GM19099 (cell line): ENCODE results near the gene CST2.

Experiments used
- POLR2A ChIP-seq: IDR thresholded peaks from 3 replicates; pipeline ENCODE4 v1.6.1; 2011; ENCODE audit warnings: low read depth; ENCODE audit not compliant: insufficient read length; ENCODE audit errors: extremely low read depth

Gene CST2, protein sequence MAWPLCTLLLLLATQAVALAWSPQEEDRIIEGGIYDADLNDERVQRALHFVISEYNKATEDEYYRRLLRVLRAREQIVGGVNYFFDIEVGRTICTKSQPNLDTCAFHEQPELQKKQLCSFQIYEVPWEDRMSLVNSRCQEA

DNA sequence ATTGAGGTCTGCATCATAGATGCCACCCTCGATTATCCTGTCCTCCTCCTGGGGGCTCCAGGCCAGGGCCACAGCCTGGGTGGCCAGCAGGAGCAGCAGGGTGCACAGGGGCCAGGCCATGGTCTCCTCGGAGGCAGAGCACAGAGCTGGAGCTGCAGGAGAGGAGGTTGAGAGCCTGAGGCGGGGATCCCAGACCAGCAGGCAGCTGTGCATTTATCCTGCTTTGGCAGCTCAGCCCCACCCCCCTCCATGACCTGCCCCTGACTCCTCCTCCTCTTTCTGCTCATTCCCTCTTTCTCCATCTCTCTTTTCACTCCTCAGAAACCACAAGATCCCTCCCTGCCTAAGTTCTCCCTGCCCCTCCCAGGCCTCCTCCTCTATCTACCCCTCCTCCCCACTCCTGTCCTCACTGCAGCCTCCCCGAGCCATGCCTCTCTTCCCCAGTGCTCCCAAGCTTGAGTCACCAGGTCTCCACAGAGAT, at the start of gene CST2:
Gene CST2, minus strand, starts transcription at position 189 of the 481 bp plus-strand sequence. Its CDS starts 69 bp downstream, at position 120.
- no peak for TF ChIP-seq POLR2A

DNA sequence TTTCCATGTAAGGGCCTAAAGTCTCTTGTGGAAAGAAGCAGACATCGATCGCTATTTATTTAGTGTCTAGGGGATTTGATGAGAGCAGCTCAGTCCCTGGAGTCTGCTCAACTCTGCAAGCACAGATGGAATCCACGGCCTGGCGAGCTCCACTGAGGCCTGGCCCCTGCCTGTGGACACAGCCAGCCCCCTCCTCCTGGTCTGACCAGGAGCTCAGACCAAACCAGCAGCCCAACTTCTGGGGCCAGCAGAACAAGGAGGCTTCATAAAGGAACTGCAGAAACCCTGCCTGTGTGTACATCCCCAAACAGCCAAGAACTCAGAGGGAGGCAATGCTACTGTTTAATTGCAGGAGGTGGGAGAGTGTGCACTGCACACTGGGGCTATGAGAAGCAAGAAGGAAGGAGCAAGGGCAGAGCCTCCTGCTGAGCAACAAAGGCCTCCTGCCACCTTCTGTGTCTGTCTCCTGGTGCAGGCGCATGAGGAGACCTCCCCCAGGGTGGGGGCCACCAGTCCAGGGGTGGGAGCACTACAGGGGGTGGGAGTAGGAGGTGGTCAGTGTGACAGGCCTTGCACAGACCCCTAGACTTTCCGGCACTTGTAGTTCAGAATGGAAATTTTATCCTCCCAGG, 49.2 kb upstream of the CST2 start:
- no peak for TF ChIP-seq POLR2A

DNA sequence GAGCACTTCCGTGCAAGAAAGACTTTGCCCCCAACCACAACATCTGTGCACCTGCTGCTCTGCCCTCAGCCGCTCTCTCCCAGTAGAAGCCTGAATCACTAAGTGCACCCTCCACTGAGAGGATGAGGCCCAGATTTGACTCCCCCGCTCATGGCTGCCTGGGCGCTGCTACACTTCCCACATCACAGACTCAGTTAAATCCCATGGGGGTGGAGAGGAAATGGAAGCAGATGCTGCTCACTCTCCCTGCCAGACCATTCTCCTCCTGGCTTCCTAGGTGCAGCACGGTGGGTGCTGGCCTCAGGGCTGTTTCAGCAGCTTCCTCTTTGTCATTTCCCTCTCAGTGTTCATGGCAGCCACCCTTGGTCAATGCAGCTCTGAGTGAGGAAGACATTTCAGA, 48.2 kb upstream of the CST2 start:
- no peak for TF ChIP-seq POLR2A

DNA sequence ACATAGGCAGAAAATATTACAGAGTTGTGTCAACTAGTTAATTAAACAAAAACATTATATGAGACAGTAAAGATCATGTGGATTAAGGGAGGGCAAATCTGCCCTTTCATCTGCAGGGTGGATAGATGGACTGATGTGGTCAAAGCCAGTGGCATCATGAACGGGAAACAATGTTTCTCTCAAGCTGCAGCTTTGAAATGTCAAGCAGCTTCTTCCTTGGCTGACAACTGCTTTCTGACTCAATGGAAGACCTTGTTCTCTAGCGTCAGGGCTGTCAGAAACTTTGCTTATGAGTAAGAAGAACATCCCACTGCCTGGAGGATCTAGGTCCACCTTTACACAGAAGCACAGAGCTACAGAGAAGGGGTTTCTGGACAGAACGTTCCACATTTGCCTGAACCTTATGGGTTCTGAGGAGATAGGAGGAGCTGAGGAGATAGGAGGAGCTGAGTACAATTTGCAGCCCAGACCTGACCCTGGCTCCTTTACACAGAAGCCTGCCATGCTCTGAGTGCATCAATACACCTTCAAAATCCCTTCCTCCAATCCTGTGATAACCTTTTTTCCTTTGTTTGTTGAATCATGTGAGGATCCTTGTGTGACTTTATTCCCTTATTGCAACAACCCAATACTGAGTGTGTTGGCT, 47.0 kb upstream of the CST2 start:
- TF ChIP-seq POLR2A = no peak

DNA sequence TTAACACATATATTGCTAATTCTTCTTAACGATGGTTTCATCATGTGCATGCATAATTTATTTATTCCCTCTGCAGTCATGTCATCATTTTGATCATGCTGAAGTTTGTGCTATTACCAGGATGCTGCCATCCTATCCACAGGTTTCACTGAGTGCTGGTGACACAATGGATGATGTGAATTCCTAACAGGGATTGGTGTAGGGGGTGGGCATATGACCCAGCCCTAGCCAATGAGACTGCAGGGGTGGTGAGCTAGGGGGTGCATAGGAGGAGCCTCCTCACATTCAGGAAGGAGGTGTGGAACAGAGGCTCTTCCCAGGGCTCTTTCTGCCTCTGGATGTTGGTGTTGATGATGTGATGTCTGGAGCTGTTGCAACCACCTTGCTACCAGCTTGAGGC, 45.5 kb upstream of the CST2 start:
- no peak for TF ChIP-seq POLR2A

DNA sequence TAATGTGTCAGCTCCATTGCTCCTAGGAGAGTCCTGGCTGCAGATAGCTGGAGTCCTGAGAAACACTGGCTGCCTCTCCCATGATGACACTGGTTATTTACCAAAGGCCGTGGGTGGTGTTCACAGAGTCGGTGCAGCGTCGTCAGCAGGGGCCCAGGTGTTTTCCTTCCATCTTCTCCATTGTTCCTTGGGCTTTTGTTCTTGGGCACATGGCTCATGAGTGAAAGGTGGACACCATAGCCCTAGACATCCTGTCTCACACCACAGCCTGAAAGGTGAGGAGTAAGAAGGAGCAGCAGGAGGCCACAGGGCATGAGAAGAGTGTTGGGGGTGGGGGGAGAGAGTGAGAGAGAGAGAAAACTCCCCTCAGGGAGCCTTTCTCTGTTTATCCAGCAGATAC, 43.9 kb upstream of the CST2 start:
- no peak for TF ChIP-seq POLR2A

DNA sequence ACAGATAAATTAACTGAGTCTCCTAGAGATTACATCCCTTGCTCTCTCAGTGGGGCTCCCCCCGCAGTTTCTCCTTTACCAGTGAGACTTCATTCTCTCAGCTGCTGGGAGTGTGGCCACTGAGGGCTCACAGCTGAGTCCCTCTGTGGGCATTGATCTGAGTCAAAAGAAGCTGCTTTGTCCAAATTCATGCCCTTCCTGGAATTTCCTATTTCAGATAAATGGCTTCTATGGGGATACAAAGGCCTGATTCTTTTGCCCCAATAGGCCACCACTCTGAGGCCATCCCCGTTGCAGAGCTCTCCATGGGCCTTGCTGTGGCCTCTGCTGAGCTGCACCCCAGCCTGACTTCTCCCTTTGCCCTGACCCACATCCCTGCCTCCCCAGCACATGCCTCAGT, 43.0 kb upstream of the CST2 start:
- TF ChIP-seq POLR2A = no peak

DNA sequence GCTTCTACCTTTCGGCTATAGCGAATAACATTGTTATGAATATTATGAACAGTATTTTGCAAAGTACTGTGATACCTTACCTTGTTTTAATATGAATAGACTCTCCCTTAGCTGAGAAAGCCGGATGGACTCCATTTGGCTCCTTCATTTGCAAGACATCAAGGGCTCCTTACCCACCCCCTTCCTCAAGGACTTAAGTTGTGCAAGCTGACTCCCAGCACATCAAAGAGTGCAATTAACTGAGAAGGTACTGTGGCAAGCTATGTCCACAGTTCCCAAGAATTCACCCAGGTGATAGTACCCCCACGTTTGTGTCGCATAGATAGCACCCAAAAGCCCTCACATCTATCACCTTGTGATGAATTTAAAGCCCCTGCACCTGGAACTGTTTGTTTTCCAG, 41.8 kb upstream of the CST2 start:
- no peak for TF ChIP-seq POLR2A

DNA sequence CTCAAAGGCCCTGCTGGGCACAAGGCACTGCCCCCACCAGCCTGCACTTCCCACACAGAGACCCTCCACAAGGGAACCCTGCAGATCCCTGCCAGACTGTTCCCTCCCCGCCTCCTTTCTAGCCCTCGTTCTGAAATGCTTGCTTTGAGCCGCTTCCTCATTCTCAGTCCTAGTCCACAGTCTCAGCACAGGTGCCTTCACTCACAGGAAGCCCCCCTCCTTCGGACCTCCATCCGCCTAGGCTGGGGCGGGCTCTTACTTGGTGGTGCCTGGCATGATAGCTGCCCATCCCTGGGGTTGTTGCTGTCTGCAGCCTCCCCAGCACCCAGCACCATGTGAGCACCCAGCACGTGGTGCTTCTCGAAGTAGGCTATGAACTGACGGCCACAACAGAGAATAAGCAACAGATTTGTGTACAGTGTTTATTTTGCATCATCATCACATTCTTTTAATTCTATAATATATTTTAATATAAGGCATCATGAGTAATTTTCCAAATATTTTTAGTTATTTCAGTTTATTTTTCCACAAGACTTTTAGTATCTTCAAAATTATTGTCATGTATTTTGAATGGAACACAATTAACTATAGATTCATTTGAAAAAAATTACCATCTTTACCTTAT, 40.7 kb upstream of the CST2 start:
- TF ChIP-seq POLR2A = no peak

DNA sequence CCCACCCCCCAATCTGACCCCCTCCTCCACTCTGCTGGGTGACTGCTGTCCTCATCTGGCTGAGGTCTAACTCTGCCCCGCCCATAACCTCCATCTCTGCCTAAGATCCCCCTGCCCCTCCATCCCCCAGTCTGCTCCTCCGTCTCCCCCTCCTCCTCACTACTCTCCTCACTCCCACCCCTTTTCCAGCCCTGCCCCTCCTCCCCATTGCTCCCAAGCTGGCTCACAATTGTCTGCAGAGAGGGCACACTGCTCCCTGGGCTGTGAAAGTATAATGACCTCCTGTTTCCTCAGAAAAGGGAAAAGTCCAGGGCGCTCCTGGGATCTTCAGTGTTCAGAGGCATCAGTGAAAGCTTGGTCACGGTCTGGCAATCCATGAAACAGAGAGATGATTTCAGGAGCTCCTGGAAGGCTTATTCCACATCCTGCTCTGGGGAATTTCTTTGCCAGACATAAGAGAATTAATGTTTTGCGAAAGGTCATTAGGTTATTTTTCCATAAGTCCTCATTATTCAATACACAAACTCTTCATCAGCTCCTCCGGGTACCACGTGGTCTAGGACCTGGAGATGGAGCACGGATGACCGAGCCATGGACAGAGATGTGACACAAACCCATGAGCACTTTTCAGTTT, 31.6 kb upstream of the CST2 start:
- no peak for TF ChIP-seq POLR2A

DNA sequence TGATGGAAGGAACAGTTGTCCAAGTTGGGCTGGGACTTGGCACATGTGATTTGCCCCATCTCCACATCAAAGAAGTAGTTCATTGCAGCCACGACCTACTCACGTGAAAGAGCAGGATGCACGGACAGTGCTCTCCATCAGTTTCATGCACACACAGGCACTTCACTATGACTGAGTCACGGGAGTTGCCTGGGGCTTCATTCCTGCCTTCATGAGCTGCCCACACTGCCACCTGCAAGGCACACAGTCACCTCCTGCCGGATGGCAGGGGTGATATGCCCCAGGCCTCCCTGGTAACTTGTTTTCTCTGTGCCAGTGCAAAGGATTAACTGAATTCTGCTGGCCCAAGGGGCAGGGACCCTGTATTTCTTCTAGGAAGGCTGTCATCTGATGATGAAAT, 30.2 kb upstream of the CST2 start:
- TF ChIP-seq POLR2A = no peak

DNA sequence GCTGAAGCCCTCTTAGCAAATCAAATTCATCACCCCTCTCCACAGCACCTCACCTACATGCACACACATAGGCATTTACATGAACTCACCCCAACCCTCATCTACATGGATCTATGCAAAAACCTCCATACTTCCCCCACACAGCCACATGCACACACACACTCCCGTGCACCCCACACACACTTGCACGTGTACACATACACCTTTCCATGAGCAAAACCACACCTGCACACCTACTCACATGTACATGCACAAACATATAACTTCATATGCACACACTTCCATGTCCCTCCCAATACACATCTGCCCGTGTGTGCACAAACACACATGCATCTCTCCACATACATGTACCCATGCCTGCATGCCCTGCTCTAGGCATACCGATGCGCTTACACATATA, 29.7 kb upstream of the CST2 start:
- TF ChIP-seq POLR2A = no peak

DNA sequence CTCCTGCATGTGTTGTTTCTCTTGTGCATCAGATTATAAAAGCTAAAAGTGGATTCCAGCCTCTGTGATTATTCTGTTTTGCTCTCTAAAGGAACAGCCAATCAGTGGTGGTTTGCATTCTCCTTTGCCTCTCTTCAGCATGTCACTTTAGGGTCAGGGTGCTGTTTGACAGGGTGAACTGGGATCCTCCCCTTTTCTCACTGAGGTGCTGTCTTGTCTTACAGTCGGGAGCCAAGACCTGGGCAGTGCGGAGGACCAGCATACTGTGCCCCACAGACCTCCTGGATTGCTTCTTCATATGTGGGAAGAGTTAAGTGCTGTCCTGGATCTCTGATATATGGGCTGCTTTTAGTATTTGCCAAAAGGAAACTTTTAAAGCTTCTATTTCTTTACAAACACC, 15.2 kb upstream of the CST2 start:
- no peak for TF ChIP-seq POLR2A

DNA sequence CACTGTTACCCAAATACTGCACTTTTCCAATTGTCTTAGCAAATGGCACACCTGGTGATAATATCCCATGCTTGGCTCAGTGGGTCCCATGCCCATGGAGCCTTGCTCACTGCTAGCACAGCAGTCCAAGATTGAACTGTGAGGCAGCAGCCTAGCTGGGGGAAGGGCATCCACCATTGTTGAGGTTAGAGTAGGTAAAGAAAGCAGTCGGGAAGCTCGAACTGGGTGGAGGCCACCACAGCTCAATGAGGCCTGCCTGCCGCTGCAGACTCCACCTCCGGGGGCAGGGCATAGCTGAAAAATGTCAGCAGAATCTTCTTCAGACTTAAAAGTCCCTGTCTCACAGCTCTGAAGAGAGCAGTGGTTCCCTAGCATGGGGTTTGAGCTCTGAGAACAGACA, 9.2 kb upstream of the CST2 start:
- TF ChIP-seq POLR2A = no peak

DNA sequence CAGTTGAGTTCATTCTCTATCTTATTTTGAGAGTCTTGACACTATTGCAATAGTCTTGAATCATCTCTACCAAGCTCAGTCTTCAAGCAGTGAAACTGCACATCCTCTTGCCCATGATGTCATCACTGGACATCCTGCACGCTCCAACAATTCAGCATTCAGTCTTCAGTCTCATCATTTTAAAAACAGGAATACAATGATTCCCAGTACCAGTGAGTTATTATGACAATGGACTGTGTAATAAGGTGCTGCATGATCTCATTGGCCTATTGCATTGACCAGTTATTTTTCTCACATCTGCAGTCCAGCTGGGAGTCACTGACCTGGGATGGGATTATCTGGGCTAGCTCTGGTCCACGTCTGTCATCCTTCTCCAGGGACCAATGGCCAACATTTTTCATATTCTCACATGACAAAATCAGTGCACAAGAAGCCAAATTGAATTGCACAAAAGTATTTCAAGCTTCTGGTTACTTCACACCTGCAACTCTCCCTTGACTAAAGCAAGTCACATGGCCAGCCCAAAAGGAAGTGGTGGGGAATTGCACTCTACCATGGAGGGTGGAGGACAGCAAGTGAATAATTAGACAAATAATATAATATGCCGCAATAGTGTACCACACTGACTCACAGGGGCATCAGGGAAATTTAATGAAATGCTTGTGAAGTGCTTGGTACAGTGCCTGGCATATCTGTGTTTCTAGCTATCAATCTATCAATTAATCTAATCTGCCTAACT, 6.4 kb upstream of the CST2 start:
- no peak for TF ChIP-seq POLR2A
